ENCODE data around the gene DDX46.

GRCh38 chr5:134784946-134785620 is 26.5 kb downstream of the DDX46 start:
- TF ChIP-seq CTCF (IDR thresholded peaks at IDR 0.05; ENCODE audit: low read depth, low read length) (no peak), EZH2phosphoT487 (IDR thresholded peaks at IDR 0.05; ENCODE audit: low read depth) (no peak)
